ENCODE results near the gene PPARD.

PPARD gene

DNA sequence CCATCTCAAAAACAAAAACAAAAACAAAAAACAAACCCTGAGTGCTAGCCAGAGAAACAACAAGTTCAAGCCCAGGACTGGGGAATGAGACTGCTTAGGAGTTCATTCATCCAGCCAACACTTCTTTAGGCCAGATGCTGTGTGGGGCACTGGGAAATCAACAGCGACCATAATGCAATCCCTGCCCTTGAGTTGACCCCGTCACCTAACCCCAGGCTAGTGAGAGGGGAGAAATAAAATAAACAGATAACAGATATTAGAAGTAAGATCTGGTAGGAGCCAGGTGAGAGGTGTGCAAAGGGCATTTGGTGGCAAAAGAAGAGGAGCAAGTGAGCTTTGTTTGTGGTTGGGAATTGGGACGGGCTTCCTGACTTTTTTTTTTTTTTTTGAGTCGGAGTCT lies 120.9 kb downstream of the PPARD start:
- H3K27ac ChIP-seq, result no peak overlapping the region

DNA sequence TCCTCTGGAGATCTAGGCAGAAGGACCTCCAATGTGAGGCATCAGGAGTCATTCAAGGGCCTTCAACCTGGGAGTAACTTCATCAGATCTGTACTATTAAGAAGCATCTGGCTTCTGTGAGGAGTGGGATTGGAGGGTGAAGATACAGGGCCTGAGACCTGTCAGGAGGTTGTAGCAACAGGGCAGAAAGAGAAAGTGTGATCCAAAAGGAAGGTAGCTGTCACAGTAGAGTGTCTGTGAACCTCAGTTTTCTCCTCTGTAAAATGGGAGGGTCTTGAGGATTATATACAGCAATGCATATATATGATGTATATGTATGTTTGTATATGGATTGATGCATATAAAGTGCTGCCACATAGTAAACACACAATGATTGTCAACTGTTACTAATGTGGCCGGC lies 123.3 kb downstream of the PPARD start:
- intact Hi-C loops (cut with DNase I; ENCODE audit: low total_unique reads), result loop anchor here (5.0 kb wide), 1 partner anchor 123 kb away; the partner anchor contains the start of gene PPARD
- H3K9me3 ChIP-seq, result no peaks in the 10 kb centered on the region
- peaks cover 13 to 74% (median 13%) of the 10 kb centered on the region in 3 donors for H3K36me3 ChIP-seq
- H3K27ac ChIP-seq, result no peak overlapping the region
- no peak for DNase-seq
- TF ChIP-seq, protein P1, sequence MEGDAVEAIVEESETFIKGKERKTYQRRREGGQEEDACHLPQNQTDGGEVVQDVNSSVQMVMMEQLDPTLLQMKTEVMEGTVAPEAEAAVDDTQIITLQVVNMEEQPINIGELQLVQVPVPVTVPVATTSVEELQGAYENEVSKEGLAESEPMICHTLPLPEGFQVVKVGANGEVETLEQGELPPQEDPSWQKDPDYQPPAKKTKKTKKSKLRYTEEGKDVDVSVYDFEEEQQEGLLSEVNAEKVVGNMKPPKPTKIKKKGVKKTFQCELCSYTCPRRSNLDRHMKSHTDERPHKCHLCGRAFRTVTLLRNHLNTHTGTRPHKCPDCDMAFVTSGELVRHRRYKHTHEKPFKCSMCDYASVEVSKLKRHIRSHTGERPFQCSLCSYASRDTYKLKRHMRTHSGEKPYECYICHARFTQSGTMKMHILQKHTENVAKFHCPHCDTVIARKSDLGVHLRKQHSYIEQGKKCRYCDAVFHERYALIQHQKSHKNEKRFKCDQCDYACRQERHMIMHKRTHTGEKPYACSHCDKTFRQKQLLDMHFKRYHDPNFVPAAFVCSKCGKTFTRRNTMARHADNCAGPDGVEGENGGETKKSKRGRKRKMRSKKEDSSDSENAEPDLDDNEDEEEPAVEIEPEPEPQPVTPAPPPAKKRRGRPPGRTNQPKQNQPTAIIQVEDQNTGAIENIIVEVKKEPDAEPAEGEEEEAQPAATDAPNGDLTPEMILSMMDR (IDR thresholded peaks at IDR 0.05), result no peak
- H3K4me3 ChIP-seq, result no peak overlapping the region
- H3K4me1 ChIP-seq, result peaks cover 0 to 25% (median 12%) of the 10 kb centered on the region in 4 donors
- no peaks in the 10 kb centered on the region for H3K27me3 ChIP-seq

More for the DNA sequence above, 120.9 kb downstream of the PPARD start:
- Histone ChIP-seq H3K4me1 (peaks cover 0 to 7% (median 2%) of the 10 kb centered on the region in 4 donors), H3K36me3 (peaks cover 22 to 83% (median 23%) of the 10 kb centered on the region in 3 donors), H3K27me3 (no peaks in the 10 kb centered on the region), H3K9me3 (no peaks in the 10 kb centered on the region), H3K4me3 (no peak overlapping the region)
- intact Hi-C loops (cut with DNase I; ENCODE audit: low total_unique reads), result no loop called here
- TF ChIP-seq, protein P1 (IDR thresholded peaks at IDR 0.05), result no peak
- DNase-seq, result no peak

DNA sequence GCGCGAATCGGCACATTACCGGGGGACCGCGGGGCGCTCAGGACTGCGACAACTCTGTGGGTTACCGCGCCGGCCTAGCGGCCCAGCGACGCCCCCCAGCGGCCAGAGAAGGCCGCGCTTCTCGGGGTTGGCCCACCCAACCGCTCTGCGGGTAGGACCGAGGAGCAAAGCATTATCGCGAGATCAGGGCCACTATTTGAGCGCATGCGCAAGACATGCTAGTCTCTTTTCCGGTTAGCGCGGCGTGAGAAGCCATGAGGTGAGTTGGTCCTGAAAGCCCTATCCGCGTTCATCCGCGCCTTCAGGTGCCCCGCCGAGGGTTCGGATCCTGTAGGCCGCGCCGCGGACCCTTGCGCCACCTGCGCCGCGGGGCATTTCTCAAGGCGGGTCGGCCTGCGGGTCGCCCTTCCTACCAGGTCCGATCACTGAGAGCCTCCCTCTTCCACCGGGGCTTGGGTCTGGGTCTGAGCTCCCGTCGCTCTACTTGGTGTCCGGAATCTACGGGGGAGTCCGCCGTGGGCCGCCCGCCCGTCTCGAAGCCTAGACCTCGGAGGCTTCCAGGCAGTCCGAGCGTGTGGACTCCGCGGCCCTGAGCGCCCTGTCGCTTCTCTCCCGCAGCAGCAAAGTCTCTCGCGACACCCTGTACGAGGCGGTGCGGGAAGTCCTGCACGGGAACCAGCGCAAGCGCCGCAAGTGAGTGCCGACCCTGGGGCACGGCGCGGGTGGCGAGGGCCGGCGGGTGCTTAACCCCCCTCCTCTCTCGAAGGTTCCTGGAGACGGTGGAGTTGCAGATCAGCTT lies 126.0 kb downstream of the PPARD start, which contains the start of gene RPL10A:
Gene RPL10A, plus strand, starts transcription at position 221 of the 799 bp plus-strand sequence. Its CDS starts 34 bp downstream, at position 255.
- peak; percentile 93 to 98 for DNase-seq
- Histone ChIP-seq H3K27me3 (no peaks in the 10 kb centered on the region), H3K9me3 (no peaks in the 10 kb centered on the region), H3K27ac (peak within 1 kb of the TSS; percentile 83 to 86), H3K4me3 (peak within 1 kb of the TSS; percentile 63 to 80), H3K36me3 (peaks cover 22 to 74% (median 34%) of the 10 kb centered on the region in 3 donors), H3K4me1 (peaks cover 0 to 44% (median 26%) of the 10 kb centered on the region in 4 donors)
- intact Hi-C loops (cut with DNase I; ENCODE audit: low total_unique reads), result loop anchor here (2.0 to 5.0 kb wide), 2 partner anchors 28 to 126 kb away; partner anchors contain the start of genes PPARD and TEAD3
- TF ChIP-seq, protein P1 (IDR thresholded peaks at IDR 0.05), result peak; percentile 96 to 98

DNA sequence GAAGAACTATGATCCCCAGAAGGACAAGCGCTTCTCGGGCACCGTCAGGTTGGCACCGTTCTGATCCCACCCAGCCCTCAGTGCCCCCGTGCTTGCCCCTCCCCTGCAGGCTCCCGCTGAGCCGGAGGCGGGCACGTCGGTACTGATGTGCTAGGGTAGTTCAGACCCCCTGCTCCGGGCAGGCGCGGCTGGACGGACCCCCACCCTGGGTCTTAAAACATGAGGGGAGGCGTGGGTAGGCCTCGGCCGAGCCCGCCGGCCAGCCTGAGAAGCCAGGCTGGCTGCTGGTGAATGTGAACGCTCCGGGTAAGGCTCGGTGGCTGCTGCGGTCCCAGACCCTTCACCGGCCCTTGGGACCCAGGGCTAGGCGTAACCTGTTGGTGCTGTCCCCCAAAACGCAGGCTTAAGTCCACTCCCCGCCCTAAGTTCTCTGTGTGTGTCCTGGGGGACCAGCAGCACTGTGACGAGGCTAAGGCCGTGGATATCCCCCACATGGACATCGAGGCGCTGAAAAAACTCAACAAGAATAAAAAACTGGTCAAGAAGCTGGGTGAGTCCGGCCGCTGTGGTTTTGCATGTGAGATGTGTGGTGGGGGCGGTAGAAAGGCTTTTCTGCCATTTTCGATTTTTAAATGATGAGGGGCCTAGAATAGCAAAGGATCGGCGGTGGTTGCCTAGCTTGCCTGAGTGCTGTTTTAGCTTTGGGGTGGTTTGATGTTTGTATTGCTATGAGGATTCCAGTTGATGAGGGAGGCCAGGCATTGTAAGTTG lies 126.8 kb downstream of the PPARD start:
- H3K27me3 ChIP-seq, result no peaks in the 10 kb centered on the region
- peak in 1 of 2 donors; percentile 43 for DNase-seq
- TF ChIP-seq, protein P1 (IDR thresholded peaks at IDR 0.05), result no peak
- peaks cover 29 to 74% (median 42%) of the 10 kb centered on the region in 3 donors for H3K36me3 ChIP-seq
- peak overlapping the region; percentile 63 to 80 for H3K4me3 ChIP-seq
- no peaks in the 10 kb centered on the region for H3K9me3 ChIP-seq
- intact Hi-C loops (cut with DNase I; ENCODE audit: low total_unique reads), result loop anchor here (2.0 to 5.0 kb wide), 2 partner anchors 28 to 127 kb away; partner anchors contain the start of genes PPARD and TEAD3
- peak overlapping the region; percentile 83 to 86 for H3K27ac ChIP-seq
- H3K4me1 ChIP-seq, result peaks cover 0 to 49% (median 26%) of the 10 kb centered on the region in 4 donors

All from tibial artery (tissue), 4 donors.